Erythroblast (primary cell): ENCODE results near the gene MORN3.
"Not testable (repeated sequence)": the region's sequence is repeated elsewhere in the genome, so short reads cannot be mapped to it uniquely, and the experiment has no call there.

Source experiments
- DNase-seq, 2 experiments: peaks; one replicate each; lab custom pipeline; 2025; lab: John Stamatoyannopoulos, UW
- GATA1 ChIP-seq: IDR thresholded peaks from 2 replicates; pipeline ENCODE4 v1.6.1; 2011; ENCODE audit warnings: low read depth, mild to moderate bottlenecking, control low read depth, low read length, moderate library complexity
- POLR2A ChIP-seq: IDR thresholded peaks from 2 replicates; pipeline ENCODE4 v1.6.1; 2011; ENCODE audit warnings: mild to moderate bottlenecking, low read length

MORN3 gene, protein sequence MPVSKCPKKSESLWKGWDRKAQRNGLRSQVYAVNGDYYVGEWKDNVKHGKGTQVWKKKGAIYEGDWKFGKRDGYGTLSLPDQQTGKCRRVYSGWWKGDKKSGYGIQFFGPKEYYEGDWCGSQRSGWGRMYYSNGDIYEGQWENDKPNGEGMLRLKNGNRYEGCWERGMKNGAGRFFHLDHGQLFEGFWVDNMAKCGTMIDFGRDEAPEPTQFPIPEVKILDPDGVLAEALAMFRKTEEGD

GRCh38 chr12:121669521-121669900, at the start of gene MORN3:
TSS of gene MORN3 (minus strand) at chr12:121669654. CDS start at chr12:121669483, 171 bp downstream.
- no peak for DNase-seq
- TF ChIP-seq POLR2A (no peak), GATA1 (no peak)

DNA sequence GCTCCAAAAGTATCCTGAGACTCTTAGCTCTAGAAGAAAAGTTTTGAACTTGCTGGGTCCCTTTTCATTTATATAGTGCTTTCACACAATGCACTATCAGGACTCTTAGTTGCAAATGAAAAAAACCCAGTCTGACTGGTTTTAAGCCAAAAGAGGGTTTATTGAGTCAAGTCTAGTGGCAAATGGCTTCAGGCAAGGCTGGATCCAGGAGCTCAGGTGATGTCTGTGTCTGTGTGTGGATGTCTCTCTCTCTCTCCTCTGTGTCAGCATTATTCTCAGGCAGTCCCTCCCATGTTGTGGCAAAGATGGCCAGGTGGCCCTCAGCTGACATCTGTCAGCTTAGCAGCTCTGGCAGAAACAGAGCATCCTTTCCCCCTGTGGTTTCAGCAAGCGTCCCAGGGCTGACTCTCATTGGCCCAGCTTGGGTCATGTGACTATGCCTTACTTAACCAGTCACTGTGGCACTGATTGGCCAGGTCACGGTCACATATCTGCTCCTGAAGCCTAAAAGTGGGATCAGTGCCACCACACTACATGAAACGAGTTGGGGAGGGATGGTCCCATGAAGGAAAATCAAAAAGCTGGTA, 49.3 kb upstream of the MORN3 start:
- TF ChIP-seq GATA1: no peak
- DNase-seq: peak in 1 of 2 experiments; percentile 14

- TF ChIP-seq GATA1 (no peak), POLR2A (no peak)
- DNase-seq: no peak
These were observed 47.7 kb upstream of the MORN3 start for GRCh38 chr12:121717041-121717699.

GRCh38 chr12:121715862-121716435, 46.5 kb upstream of the MORN3 start:
- TF ChIP-seq POLR2A (no peak), GATA1 (no peak)
- no peak for DNase-seq

GRCh38 chr12:121715055-121715454, 45.6 kb upstream of the MORN3 start:
- not testable (repeated sequence) for DNase-seq

DNA sequence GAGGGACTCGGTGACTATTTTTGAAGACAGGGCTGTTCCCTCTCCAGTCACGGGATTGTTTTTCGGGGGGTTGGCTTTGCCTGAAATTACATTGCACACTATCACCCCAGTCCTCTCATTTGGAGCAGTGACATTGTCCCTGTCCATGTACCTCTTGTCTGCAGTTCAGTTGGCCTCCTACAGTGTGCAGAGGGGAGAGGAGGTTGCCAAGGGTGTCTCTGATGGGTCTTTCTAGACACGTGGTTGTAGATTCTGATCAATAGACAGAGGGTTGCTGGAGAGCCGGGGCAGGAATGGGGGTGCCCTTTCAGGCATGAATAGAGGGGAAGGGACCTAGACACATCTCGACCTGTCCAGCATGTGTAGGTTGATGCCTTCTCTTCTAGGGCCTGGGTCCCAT, 44.3 kb upstream of the MORN3 start:
- no peak for TF ChIP-seq POLR2A
- no peak for TF ChIP-seq GATA1
- peak; percentile 73 for DNase-seq

GRCh38 chr12:121713257-121713777, 43.9 kb upstream of the MORN3 start:
- peak; percentile 85 to 88 for DNase-seq
- TF ChIP-seq POLR2A (no peak), GATA1 (no peak)

GRCh38 chr12:121712461-121713256, 43.2 kb upstream of the MORN3 start, which contains the start of gene TMEM120B:
TSS of gene TMEM120B (plus strand) at chr12:121712752. CDS start at chr12:121712896, 144 bp downstream.
- TF ChIP-seq GATA1 (no peak), POLR2A (peak; percentile 81)
- DNase-seq: peak; percentile 87 to 94

DNA sequence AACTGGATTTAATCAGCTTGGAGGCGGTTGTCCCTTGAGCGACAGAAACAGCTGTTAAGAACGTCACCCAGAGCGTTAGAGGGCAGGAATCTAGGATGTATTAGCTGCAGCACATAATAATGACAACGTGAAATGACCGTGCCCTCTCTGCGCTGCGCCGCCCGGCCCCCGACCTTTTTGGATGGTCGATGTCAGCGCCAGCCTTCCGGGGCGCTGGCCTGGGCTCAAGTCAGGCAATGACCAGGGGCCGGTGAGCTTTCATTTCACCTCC, 42.7 kb upstream of the MORN3 start:
- peak; percentile 88 to 90 for DNase-seq

GRCh38 chr12:121711361-121712189, 42.1 kb upstream of the MORN3 start:
- TF ChIP-seq POLR2A (no peak), GATA1 (no peak)
- DNase-seq: no peak

More for the DNA sequence above, 42.7 kb upstream of the MORN3 start:
- TF ChIP-seq POLR2A (no peak), GATA1 (no peak)

- DNase-seq: peak; percentile 18 to 37
- TF ChIP-seq GATA1 (no peak), POLR2A (no peak)
These were observed 40.1 kb upstream of the MORN3 start for GRCh38 chr12:121709478-121709961.

DNA sequence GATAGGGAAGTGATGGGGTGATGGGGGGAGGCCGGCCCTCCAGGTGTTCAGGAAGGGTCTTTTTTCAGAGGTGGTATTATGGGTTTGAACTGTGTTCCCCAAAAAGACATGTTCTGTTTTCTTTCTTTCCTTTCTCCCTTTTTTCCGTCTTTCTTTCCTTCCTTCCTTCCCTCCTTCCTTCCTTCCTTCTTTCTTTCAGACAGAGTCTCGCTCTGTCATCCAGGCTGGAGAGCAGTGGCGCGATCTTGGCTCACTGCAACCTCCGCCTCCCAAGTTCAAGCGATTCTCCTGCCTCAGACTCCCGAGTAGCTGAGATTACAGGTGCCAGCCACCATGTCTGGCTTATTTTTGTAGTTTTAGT, 39.6 kb upstream of the MORN3 start:
- DNase-seq: not testable (repeated sequence)
